Naive thymus-derived CD4-positive, alpha-beta T cell (primary cell): Measurements from ENCODE around the gene NFKBIA. TPM values are rescaled to one million over a fixed set of nuclear protein-coding genes. Genes with fewer than 3 reads are reported as not detected.
A peak's percentile ranks its signal among the peaks of the same experiment; 100 is the strongest.

Source experiments
- ATAC-seq: fragments of 150-1000 bp; cut with Tn5 transposase; 2 replicates; pipeline ENCODE4 v1.10.0; 2021; ENCODE audit warnings: mild to moderate bottlenecking, moderate library complexity
- CTCF ChIA-PET: fragments of 350-600 bp; sonication (Branson Sonifier 250); formaldehyde crosslinking; loops from one replicate; lab custom pipeline; 2021; ENCODE audit warnings: antibody characterized with exemption; lab: Charles Lee
- POLR2A ChIA-PET: fragments of 350-600 bp; sonication (Branson Sonifier 250); formaldehyde crosslinking; loops from one replicate; lab custom pipeline; 2021; ENCODE audit warnings: antibody characterized with exemption, inconsistent platforms; lab: Charles Lee
- DNase-seq, 9 donors: peaks; one replicate each; pipeline versions ENCODE4 v3.0.0 to v3.0.0-alpha.2; 2020 to 2022; ENCODE audit warnings: mixed read lengths in 1 of 9
- H3K27ac ChIP-seq: one replicate; pipeline ENCODE4 v1.7.0; 2013; ENCODE audit warnings: mild to moderate bottlenecking, low read depth, low read length, moderate library complexity
- H3K27me3 ChIP-seq, 2 donors: one replicate each; pipeline ENCODE4 v1.7.0; 2013; ENCODE audit warnings: low read length in 2 of 2, mild to moderate bottlenecking in 2 of 2, moderate library complexity in 2 of 2; ENCODE audit not compliant: control insufficient read depth in 2 of 2, insufficient read depth in 2 of 2
- H3K36me3 ChIP-seq, 3 experiments: 1 replicate in 2 of 3; 2 replicates in 1 of 3; pipeline ENCODE4 v1.7.0; 2013; ENCODE audit warnings: low read length in 3 of 3, mild to moderate bottlenecking in 3 of 3, moderate library complexity in 1 of 3; ENCODE audit not compliant: insufficient read depth in 3 of 3, control insufficient read depth in 2 of 3
- H3K4me1 ChIP-seq, 2 donors: one replicate each; pipeline ENCODE4 v1.7.0; 2013; ENCODE audit warnings: low read length in 2 of 2, mild to moderate bottlenecking in 2 of 2, moderate library complexity in 1 of 2; ENCODE audit not compliant: control insufficient read depth in 2 of 2, insufficient read depth in 2 of 2
- H3K4me3 ChIP-seq: 2 replicates; pipeline ENCODE4 v1.7.0; 2013; ENCODE audit warnings: mild to moderate bottlenecking, low read length
- H3K9me3 ChIP-seq, 3 experiments: 1 replicate in 2 of 3; 2 replicates in 1 of 3; pipeline ENCODE4 v1.7.0; 2013; ENCODE audit warnings: low read length in 3 of 3; ENCODE audit not compliant: control insufficient read depth in 2 of 3
- H3K27ac Mint-ChIP-seq, 9 donors: one replicate each; pipeline ENCODE4 v1.8.0; 2020 to 2022; ENCODE audit warnings: mixed read lengths in 9 of 9, mild to moderate bottlenecking in 8 of 9, moderate library complexity in 5 of 9, inconsistent platforms in 2 of 9
- H3K27me3 Mint-ChIP-seq, 5 donors: one replicate each; pipeline ENCODE4 v1.8.0; 2021 to 2022; ENCODE audit warnings: mixed read lengths in 5 of 5, mild to moderate bottlenecking in 1 of 5
- H3K36me3 Mint-ChIP-seq, 5 donors: one replicate each; pipeline ENCODE4 v1.8.0; 2020 to 2022; ENCODE audit warnings: mixed read lengths in 5 of 5, mild to moderate bottlenecking in 3 of 5, inconsistent platforms in 1 of 5
- H3K4me1 Mint-ChIP-seq, 7 donors: one replicate each; pipeline ENCODE4 v1.8.0; 2020 to 2022; ENCODE audit warnings: mixed read lengths in 7 of 7, mild to moderate bottlenecking in 3 of 7, inconsistent platforms in 1 of 7
- H3K4me3 Mint-ChIP-seq, 10 donors: one replicate each; pipeline ENCODE4 v1.8.0; 2020 to 2022; ENCODE audit warnings: mild to moderate bottlenecking in 10 of 10, mixed read lengths in 10 of 10, moderate library complexity in 6 of 10, inconsistent platforms in 2 of 10
- H3K9me3 Mint-ChIP-seq, 11 donors: one replicate each; pipeline ENCODE4 v1.8.0; 2020 to 2022; ENCODE audit warnings: mixed read lengths in 11 of 11, mild to moderate bottlenecking in 4 of 11, inconsistent platforms in 1 of 11, moderate library complexity in 1 of 11
- intact Hi-C, 2 donors: fragments of 100-400 bp; cut with micrococcal nuclease; formaldehyde crosslinking; loops; one replicate each; pipeline ENCODE4 v1.15.1; 2023
- polyA plus RNA-seq, 2 donors: library from polyadenylated mRNA; unstranded; fragments of 300-500 nt; fragmentation: Illumina TruSeq; gene quantifications; one replicate each; pipeline ENCODE4 v1.2.3, GENCODE V29; 2021
- total RNA-seq, 6 experiments: library from RNA in 5 of 6; stranded (reverse) in 5 of 6; gene quantifications; 1 replicate in 5 of 6; 2 replicates in 1 of 6; pipeline ENCODE4 v1.2.3 and lab custom pipeline; 2021 to 2026

The NFKBIA gene
- total and polyA plus RNA-seq, 7 experiments from 2014 or later = 144 to 1,533 (median 246) TPM

GRCh38 chr14:35392103-35392502 is 12.4 kb downstream of the NFKBIA start:
- Mint-ChIP-seq H3K9me3 (no peaks in the 10 kb centered on the region), H3K27ac (no peak overlapping the region), H3K4me3 (no peak overlapping the region), H3K27me3 (peaks cover 0 to 1% (median 0%) of the 10 kb centered on the region in 5 donors), H3K4me1 (peaks cover 0 to 8% (median 0%) of the 10 kb centered on the region in 7 donors), H3K36me3 (no peaks in the 10 kb centered on the region)
- Histone ChIP-seq H3K27ac (no peak overlapping the region), H3K27me3 (no peaks in the 10 kb centered on the region), H3K4me1 (peaks cover 0 to 4% of the 10 kb centered on the region in 2 donors), H3K36me3 (no peaks in the 10 kb centered on the region), H3K4me3 (no peak overlapping the region), H3K9me3 (no peaks in the 10 kb centered on the region)
- ChIA-PET POLR2A (interaction anchor here (3.3 kb wide), 1 partner anchor 12 kb away, joined by 12 read pairs; no protein-coding TSS in a partner anchor), CTCF (no interaction called here)
- DNase-seq (no peak), ATAC-seq (no peak)
- intact Hi-C loops = no loop called here

DNA sequence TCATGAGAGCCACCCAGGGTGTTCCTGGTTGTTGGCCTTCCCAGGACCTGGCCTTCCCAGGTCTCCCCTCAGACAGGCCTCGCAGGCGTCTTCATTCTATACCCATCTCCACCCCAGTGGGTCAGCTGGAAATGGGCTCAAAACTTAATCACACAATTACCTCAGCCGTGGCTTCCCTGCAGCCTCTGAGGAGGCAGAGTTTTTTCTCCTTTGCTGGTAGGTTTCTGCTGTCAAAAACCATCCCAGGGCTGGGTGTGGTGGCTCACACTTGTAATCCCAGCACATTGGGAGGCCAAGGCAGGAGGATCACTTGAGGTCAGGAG is 13.2 kb downstream of the NFKBIA start:
- CTCF ChIA-PET = interaction anchor here (0.6 kb wide), 1 partner anchor 84 kb away, joined by 3 read pairs; no protein-coding TSS in a partner anchor
- Mint-ChIP-seq H3K27me3 (peaks cover 0 to 1% (median 0%) of the 10 kb centered on the region in 5 donors), H3K4me3 (no peak overlapping the region), H3K27ac (no peak overlapping the region), H3K9me3 (no peaks in the 10 kb centered on the region), H3K4me1 (peaks cover 0 to 8% (median 0%) of the 10 kb centered on the region in 7 donors), H3K36me3 (no peaks in the 10 kb centered on the region)
- ATAC-seq (no peak), DNase-seq (no peak)
- Histone ChIP-seq H3K9me3 (no peaks in the 10 kb centered on the region), H3K4me3 (no peak overlapping the region), H3K27ac (no peak overlapping the region), H3K4me1 (peaks cover 0 to 4% of the 10 kb centered on the region in 2 donors), H3K36me3 (no peaks in the 10 kb centered on the region), H3K27me3 (no peaks in the 10 kb centered on the region)
- intact Hi-C loops = no loop called here
- POLR2A ChIA-PET = no interaction called here

- Mint-ChIP-seq H3K27me3 (peaks cover 0 to 1% (median 0%) of the 10 kb centered on the region in 5 donors), H3K27ac (peak overlapping the region in 1 of 9 donors; percentile 46), H3K4me1 (peaks cover 0 to 6% (median 0%) of the 10 kb centered on the region in 7 donors), H3K9me3 (no peaks in the 10 kb centered on the region), H3K36me3 (no peaks in the 10 kb centered on the region), H3K4me3 (no peak overlapping the region)
- Histone ChIP-seq H3K36me3 (no peaks in the 10 kb centered on the region), H3K27ac (no peak overlapping the region), H3K9me3 (no peaks in the 10 kb centered on the region), H3K4me1 (peaks cover 0 to 4% of the 10 kb centered on the region in 2 donors), H3K27me3 (no peaks in the 10 kb centered on the region), H3K4me3 (no peak overlapping the region)
- ChIA-PET CTCF (interaction anchor here (0.6 kb wide), 1 partner anchor 84 kb away, joined by 3 read pairs; no protein-coding TSS in a partner anchor), POLR2A (no interaction called here)
- ATAC-seq = peak; percentile 74
- DNase-seq = no peak
- intact Hi-C loops = no loop called here
These were observed 13.8 kb downstream of the NFKBIA start for GRCh38 chr14:35390577-35391387.

DNA sequence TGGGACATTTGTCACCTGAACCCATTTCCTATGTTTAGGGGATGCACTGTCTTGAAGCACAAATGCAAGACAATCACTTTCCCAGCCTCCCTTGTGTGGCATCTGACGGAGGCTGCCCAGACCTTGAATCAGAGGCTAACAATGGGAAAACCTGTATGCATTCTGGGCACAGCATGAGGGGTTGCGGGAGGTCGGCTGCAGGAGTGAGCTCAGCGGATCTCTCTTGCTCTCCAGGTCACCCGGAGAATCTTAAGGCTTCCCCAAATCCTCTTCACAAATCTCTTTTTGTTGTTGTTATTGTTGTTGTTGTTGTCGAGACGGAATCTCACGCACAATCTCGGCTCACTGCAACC is 15.3 kb downstream of the NFKBIA start:
- intact Hi-C loops = no loop called here
- no peaks in the 10 kb centered on the region for H3K36me3 ChIP-seq
- Mint-ChIP-seq H3K27me3 (peaks cover 0 to 1% (median 0%) of the 10 kb centered on the region in 5 donors), H3K36me3 (no peaks in the 10 kb centered on the region), H3K4me3 (no peak overlapping the region), H3K9me3 (no peaks in the 10 kb centered on the region), H3K27ac (no peak overlapping the region), H3K4me1 (peaks cover 0 to 7% (median 0%) of the 10 kb centered on the region in 7 donors)
- H3K4me3 ChIP-seq = no peak overlapping the region
- H3K27me3 ChIP-seq = no peaks in the 10 kb centered on the region
- DNase-seq (no peak), ATAC-seq (no peak)
- H3K27ac ChIP-seq = no peak overlapping the region
- H3K9me3 ChIP-seq = no peaks in the 10 kb centered on the region
- POLR2A ChIA-PET = no interaction called here
- H3K4me1 ChIP-seq = peaks cover 0 to 4% of the 10 kb centered on the region in 2 donors
- CTCF ChIA-PET = no interaction called here

GRCh38 chr14:35388656-35389314 is 15.8 kb downstream of the NFKBIA start:
- CTCF ChIA-PET = no interaction called here
- Histone ChIP-seq H3K9me3 (no peaks in the 10 kb centered on the region), H3K27ac (no peak overlapping the region), H3K36me3 (no peaks in the 10 kb centered on the region), H3K27me3 (no peaks in the 10 kb centered on the region), H3K4me1 (peaks cover 0 to 4% of the 10 kb centered on the region in 2 donors), H3K4me3 (no peak overlapping the region)
- Mint-ChIP-seq H3K9me3 (no peaks in the 10 kb centered on the region), H3K27me3 (peaks cover 0 to 1% (median 0%) of the 10 kb centered on the region in 5 donors), H3K27ac (no peak overlapping the region), H3K36me3 (no peaks in the 10 kb centered on the region), H3K4me3 (no peak overlapping the region), H3K4me1 (peaks cover 0 to 5% (median 0%) of the 10 kb centered on the region in 7 donors)
- no peak for ATAC-seq
- POLR2A ChIA-PET = no interaction called here
- DNase-seq = no peak
- intact Hi-C loops = no loop called here

GRCh38 chr14:35387713-35388579 is 16.6 kb downstream of the NFKBIA start:
- H3K4me1 ChIP-seq = peaks cover 0 to 4% of the 10 kb centered on the region in 2 donors
- no peak overlapping the region for H3K4me3 ChIP-seq
- ChIA-PET CTCF (no interaction called here), POLR2A (no interaction called here)
- no peaks in the 10 kb centered on the region for H3K36me3 Mint-ChIP-seq
- H3K4me3 Mint-ChIP-seq = no peak overlapping the region
- no peak for DNase-seq
- peaks cover 0 to 4% (median 0%) of the 10 kb centered on the region in 5 donors for H3K27me3 Mint-ChIP-seq
- intact Hi-C loops = no loop called here
- ATAC-seq = no peak
- H3K27me3 ChIP-seq = no peaks in the 10 kb centered on the region
- peaks cover 0 to 3% (median 0%) of the 10 kb centered on the region in 7 donors for H3K4me1 Mint-ChIP-seq
- H3K9me3 Mint-ChIP-seq = no peaks in the 10 kb centered on the region
- no peaks in the 10 kb centered on the region for H3K9me3 ChIP-seq
- H3K27ac Mint-ChIP-seq = no peak overlapping the region
- no peaks in the 10 kb centered on the region for H3K36me3 ChIP-seq
- no peak overlapping the region for H3K27ac ChIP-seq
